ENCODE results near the gene GCNA.

GCNA gene

DNA sequence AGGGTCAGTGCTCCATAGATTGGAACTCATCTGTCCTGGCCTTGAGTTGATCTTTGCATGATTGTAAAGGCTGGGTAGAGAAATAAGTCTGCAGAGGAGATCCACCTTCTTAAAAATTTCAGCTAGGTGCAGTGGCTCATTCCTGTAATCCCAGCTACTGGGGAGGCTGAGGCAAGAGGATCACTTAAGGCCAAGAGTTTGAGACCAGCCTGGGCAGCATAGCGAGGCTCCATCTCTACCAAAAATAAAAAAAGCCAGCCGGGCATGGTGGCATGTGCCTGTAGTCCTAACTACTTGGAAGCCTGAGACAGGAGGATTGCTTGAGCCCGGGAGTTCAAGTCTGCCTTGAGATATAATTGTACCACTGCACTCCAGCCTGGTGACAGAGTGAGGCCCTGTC is 40.5 kb downstream of the GCNA start:
- TF ChIP-seq TAF1 (IDR thresholded peaks at IDR 0.05; ENCODE audit: borderline replicate concordance, low read depth, low read length) = no peak
- TF ChIP-seq POLR2AphosphoS5 (IDR thresholded peaks at IDR 0.05; ENCODE audit: low read depth, low read length) = no peak
- TF ChIP-seq POLR2A (IDR thresholded peaks at IDR 0.05; ENCODE audit: low read depth, low read length) = no peak
- FAIRE-seq (no peak), DNase-seq (ENCODE audit: insufficient read length) (no peak)

DNA sequence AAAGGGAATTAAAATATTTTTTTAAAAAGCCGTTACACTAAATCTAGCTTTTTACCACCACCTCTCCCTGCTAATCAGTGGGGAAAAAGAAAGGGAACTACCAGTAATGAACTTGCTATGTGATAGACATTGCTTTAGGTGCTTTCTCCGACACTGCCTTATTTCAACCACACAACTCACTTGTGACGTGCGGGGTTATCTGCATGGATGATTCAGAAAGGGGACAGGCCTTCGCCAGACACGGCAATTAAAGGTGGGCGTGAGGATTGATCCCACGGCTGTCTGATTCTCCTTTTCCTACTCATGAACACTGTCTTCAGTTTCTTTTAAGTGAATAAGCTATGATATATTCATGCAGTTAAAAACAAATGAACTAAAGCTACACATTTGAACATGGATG is 41.0 kb downstream of the GCNA start:
- TF ChIP-seq TAF1 (IDR thresholded peaks at IDR 0.05; ENCODE audit: borderline replicate concordance, low read depth, low read length) (no peak), POLR2AphosphoS5 (IDR thresholded peaks at IDR 0.05; ENCODE audit: low read depth, low read length) (no peak), POLR2A (IDR thresholded peaks at IDR 0.05; ENCODE audit: low read depth, low read length) (no peak)
- peak; percentile 83 for FAIRE-seq
- no peak for DNase-seq (ENCODE audit: insufficient read length)

DNA sequence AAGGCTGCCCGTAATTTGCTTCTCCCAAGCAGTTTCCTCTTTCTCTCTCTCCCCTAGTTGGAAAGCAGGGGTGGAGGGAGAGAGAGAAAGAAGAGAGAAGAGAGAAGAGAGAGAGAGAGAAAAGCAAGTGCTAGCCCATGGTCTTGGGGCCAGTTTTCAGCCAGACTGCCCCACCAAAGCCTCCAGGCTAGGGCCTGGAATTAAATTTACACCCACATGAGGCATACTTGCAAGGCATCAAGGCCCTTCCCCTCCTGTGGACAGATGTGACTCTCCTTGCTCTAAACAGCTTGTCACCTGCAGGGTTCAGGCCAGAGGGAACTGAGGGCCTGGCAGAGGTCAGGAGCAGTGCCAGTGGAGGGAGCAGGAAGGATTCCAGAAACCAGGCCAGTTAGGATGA is 41.7 kb downstream of the GCNA start:
- FAIRE-seq = no peak
- no peak for DNase-seq (ENCODE audit: insufficient read length)
- no peak for TF ChIP-seq POLR2A (IDR thresholded peaks at IDR 0.05; ENCODE audit: low read depth, low read length)
- TF ChIP-seq TAF1 (IDR thresholded peaks at IDR 0.05; ENCODE audit: borderline replicate concordance, low read depth, low read length) = no peak
- TF ChIP-seq POLR2AphosphoS5 (IDR thresholded peaks at IDR 0.05; ENCODE audit: low read depth, low read length) = no peak

DNA sequence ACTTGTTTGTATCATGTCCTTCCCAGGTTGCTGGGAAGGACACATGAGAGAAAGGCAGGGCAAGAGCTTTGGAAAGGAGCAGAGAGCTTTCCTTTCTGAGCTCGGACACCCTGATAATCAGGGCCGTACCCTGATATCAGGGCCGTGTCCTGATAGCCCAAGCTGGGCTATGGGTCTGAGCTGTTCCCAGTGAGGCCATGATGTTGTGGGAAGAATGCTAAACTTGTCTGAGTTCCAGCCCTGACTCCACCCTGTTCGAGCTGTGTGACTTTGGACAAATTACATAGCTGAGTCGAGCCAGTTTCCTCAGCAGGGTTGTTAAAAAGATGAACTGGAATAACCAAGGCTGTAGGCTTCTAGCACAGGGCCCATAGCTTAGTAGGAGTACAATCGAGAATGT is 43.4 kb downstream of the GCNA start:
- TF ChIP-seq POLR2AphosphoS5 (IDR thresholded peaks at IDR 0.05; ENCODE audit: low read depth, low read length) (no peak), TAF1 (IDR thresholded peaks at IDR 0.05; ENCODE audit: borderline replicate concordance, low read depth, low read length) (no peak), POLR2A (IDR thresholded peaks at IDR 0.05; ENCODE audit: low read depth, low read length) (no peak)
- FAIRE-seq = no peak
- DNase-seq (ENCODE audit: insufficient read length) = no peak

DNA sequence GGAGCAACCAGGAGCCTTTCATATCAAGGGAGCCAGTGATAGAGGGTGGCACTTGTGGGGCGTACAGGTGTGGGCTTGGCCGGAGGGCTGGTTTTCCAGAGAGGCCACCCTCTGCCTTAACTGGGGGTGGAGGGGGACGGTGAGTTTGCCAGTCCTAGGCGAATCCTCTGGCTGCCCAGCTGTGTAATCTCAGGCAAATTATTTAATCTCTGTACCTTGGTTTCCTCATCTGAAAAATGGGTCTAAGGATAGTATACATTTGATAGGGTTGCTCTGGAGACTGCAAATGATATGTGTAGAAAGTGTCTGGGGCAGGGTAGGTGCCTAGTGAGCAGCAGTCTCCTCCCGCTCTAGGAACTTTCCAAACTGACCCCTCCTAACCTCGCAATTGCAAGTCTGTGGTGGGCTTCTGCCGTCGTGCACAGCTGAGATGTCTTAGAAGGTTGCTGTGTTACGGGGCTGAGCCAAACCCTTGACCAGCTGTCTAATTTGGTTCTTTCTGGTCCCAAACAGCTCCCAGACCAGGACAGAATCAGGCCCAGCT is 43.9 kb downstream of the GCNA start:
- TF ChIP-seq TAF1 (IDR thresholded peaks at IDR 0.05; ENCODE audit: borderline replicate concordance, low read depth, low read length) (no peak), POLR2A (IDR thresholded peaks at IDR 0.05; ENCODE audit: low read depth, low read length) (no peak), POLR2AphosphoS5 (IDR thresholded peaks at IDR 0.05; ENCODE audit: low read depth, low read length) (no peak)
- DNase-seq (ENCODE audit: insufficient read length) = no peak
- no peak for FAIRE-seq

DNA sequence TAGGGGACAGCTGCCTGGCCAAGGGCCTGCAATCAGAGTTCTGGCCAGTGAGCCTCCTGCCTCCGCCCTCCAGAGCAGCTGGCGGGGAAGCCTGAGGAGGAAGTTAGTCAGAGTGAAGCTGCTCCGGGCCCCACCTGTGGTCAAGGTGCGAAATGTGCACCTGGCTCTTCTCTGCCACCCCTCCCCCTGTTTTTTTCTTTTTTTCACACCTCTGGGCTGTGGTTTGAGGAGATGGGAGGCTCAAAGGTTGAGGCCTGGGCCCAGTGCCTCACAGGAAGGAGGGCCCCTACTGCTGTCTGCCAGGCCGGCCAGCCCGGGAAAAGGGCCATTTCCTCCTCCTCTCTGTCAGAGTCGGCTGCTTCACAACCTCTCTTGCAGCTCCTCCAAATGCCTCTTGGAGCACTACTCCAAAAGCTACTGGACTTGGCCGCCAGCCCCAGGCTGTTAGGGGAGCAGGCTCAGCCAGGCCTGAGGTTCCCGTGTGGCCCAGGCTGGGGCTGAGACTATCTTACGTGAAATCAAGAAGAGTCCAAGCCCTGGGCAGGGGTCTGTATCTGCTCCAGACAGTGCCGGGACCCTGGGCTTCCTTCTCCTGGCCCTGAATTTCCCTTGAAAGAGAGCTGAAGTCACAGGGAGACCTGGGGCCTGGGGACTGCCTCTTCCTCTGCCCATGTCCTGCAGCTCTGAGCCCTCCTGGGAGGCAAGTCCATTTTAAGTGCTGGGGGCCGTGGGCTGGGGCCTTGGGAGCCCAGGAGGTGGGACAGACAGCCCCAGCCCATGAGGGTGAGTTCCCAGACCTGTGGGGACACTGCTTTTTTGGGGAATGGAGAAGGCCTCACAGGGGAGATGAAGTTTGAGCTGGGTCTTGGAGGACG is 44.6 kb downstream of the GCNA start:
- peak; percentile 79 for FAIRE-seq

DNA sequence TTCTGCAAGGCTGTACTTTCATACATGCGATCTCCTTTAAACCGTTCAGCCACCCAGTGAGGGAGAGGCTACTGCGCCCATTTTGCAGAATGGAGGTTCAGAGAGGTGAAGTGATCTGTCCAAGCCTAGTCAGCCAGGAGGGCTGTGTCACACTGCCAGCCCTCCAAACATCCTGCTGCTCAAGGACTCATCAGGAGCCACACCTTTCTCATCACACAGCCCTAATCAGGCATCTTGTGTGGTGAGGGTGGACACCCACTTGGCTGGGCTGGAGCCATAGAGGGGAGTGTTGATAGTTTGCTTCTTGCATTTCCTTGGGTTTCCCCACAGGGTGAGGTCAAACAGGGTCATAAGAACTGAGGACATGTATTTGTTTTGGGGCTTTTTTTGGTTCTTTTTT is 45.5 kb downstream of the GCNA start:
- TF ChIP-seq TAF1 (IDR thresholded peaks at IDR 0.05; ENCODE audit: borderline replicate concordance, low read depth, low read length) (no peak), POLR2A (IDR thresholded peaks at IDR 0.05; ENCODE audit: low read depth, low read length) (no peak), POLR2AphosphoS5 (IDR thresholded peaks at IDR 0.05; ENCODE audit: low read depth, low read length) (no peak)
- FAIRE-seq (no peak), DNase-seq (ENCODE audit: insufficient read length) (no peak)

More for the DNA sequence above, 44.6 kb downstream of the GCNA start:
- TF ChIP-seq TAF1 (IDR thresholded peaks at IDR 0.05; ENCODE audit: borderline replicate concordance, low read depth, low read length) (no peak), POLR2A (IDR thresholded peaks at IDR 0.05; ENCODE audit: low read depth, low read length) (no peak), POLR2AphosphoS5 (IDR thresholded peaks at IDR 0.05; ENCODE audit: low read depth, low read length) (no peak)
- DNase-seq (ENCODE audit: insufficient read length) = no peak

DNA sequence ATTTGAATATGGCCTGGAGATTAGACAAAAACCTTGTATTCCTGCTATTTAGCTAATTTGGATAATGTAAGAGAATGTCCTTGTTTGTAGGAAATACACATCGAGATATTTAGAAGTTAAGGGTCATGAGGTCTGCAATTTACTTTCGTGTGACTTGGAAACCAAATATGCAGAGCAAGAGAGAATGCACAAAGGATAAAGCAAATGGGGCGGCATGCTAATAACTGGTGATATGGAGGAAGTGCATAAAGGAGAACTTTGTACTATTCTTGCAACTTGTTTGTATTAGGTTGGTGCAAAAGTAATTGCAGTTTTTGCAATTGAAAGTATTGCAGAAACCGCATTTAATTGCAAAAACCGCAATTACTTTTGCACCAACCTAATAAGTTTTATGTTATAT is 47.2 kb downstream of the GCNA start:
- no peak for FAIRE-seq
- TF ChIP-seq POLR2A (IDR thresholded peaks at IDR 0.05; ENCODE audit: low read depth, low read length) (no peak), TAF1 (IDR thresholded peaks at IDR 0.05; ENCODE audit: borderline replicate concordance, low read depth, low read length) (no peak), POLR2AphosphoS5 (IDR thresholded peaks at IDR 0.05; ENCODE audit: low read depth, low read length) (no peak)
- DNase-seq (ENCODE audit: insufficient read length) = no peak

DNA sequence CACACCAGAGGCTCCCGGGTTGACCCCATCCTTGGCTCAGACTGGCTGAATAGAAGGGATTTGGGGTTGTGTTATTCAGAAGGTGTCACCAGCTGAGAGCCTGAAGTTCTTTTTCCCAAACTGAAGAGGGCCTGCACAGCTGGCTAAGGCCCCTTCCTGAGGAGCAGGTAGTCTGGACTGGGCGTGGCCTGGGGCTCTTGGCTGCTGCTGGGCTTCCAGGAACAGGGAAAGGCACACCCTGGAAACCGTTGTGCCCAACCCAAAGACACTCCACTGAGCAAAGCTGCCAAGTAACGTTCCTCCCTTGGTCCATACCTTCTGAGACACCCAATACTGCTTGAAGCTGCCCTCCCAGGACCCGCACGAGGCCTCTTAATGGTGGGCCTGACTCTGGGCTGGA is 48.3 kb downstream of the GCNA start:
- no peak for TF ChIP-seq POLR2A (IDR thresholded peaks at IDR 0.05; ENCODE audit: low read depth, low read length)
- no peak for TF ChIP-seq TAF1 (IDR thresholded peaks at IDR 0.05; ENCODE audit: borderline replicate concordance, low read depth, low read length)
- TF ChIP-seq POLR2AphosphoS5 (IDR thresholded peaks at IDR 0.05; ENCODE audit: low read depth, low read length) = no peak
- FAIRE-seq = no peak
- DNase-seq (ENCODE audit: insufficient read length) = no peak

DNA sequence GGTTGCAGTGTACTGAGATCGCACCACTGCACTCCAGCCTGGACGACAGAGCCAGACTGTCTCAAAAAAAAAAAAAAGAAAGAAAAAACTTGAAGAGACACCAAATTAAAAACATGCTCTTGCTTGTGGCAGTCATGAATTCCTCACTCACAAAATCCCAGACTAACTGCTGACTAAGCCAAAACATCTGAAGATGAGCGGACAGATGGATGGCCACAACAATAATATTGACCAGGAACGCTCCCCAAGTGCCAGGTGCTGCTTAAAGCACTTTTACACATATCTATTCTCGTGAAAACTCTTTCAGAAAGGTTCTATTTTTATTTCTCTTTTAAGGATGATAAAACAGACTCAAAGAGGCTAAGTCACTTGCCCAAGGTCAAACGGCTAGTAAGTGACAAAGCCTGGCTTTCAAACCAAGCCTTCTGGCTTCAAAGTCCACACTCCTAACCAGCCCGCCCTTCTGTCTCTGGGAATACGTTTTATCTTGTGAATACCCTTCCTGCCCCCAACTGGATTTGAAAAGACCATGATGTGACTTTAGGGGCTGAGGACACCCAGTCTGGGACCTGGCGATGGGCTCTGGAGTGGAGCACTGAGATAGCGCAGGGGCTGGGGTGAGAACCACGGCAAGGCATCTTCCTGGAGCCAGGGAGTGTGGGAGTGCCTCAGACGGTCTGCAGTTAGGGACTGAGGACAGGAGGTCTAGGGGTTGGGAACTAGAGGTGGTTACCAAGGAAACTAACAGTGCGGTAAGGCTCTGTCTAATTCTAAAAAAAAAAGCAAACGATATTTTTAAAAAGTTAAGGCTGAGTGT is 49.6 kb downstream of the GCNA start:
- DNase-seq (ENCODE audit: insufficient read length) = no peak
- FAIRE-seq = no peak
- TF ChIP-seq POLR2AphosphoS5 (IDR thresholded peaks at IDR 0.05; ENCODE audit: low read depth, low read length) (no peak), POLR2A (IDR thresholded peaks at IDR 0.05; ENCODE audit: low read depth, low read length) (no peak), TAF1 (IDR thresholded peaks at IDR 0.05; ENCODE audit: borderline replicate concordance, low read depth, low read length) (no peak)

DNA sequence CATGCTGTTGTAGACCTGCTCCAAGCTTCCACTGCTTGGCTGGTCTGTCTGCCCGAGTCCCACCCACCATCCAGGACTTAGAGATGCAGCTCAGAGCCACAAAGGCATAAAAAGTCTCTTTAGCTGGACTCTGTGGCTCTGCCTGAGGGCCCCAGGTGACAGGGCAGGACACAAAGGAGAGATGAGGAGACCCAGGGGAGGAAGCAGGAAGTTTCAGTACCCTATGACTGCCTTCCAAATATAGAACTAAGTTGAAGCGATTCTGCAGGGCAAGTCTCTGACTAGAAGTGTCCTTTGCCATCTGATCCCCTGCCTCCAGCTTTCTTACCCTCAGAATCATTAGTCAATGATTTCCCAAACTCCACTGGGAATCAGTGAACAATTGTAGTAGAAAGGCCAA is 51.2 kb downstream of the GCNA start:
- FAIRE-seq = peak; percentile 68
- no peak for DNase-seq (ENCODE audit: insufficient read length)
- no peak for TF ChIP-seq POLR2AphosphoS5 (IDR thresholded peaks at IDR 0.05; ENCODE audit: low read depth, low read length)
- TF ChIP-seq POLR2A (IDR thresholded peaks at IDR 0.05; ENCODE audit: low read depth, low read length) = no peak

Data from GM12892 (cell line).